Keratinocyte (primary cell): ENCODE data around the gene HELLS.

Source experiments
- EZH2 ChIP-seq: IDR thresholded peaks from one replicate; pipeline ENCODE4 v1.6.1; 2012; ENCODE audit warnings: inconsistent platforms, mild to moderate bottlenecking, low read length, moderate library complexity
- TF ChIP-seq, protein P1 (sequence below), 3 experiments: IDR thresholded peaks in 1 of 3; conservative IDR thresholded peaks in 1 of 3; optimal IDR thresholded peaks in 1 of 3; 2 replicates in 2 of 3; 3 replicates in 1 of 3; pipeline versions ENCODE3 to v1.5.1; 2011; ENCODE audit warnings: low read length in 3 of 3, mild to moderate bottlenecking in 3 of 3, moderate library complexity in 2 of 3, control low read depth in 1 of 3, inconsistent platforms in 1 of 3; ENCODE audit not compliant: insufficient read depth in 2 of 3; ENCODE audit errors: extremely low read depth in 1 of 3

DNA sequence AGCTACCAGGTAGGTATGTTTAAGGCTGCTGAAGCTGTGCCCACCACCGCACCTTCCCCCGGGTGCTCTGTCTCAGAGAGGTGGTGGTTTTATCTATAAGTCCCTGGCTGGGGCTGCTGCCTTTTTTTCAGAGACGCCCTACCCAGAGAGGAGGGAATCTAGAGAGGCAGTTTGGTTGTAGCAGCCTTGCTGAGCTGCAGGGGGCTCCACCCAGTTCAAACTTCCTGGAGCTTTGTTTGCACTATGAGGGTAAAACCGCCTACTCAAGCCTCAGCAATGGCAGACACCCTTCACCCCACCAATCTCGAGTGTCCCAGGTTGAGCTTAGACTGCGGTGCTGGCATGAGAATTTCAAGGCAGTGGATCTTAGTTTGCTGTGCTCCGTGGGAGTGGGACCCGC is 94.3 kb downstream of the HELLS start:
- TF ChIP-seq, protein P1, sequence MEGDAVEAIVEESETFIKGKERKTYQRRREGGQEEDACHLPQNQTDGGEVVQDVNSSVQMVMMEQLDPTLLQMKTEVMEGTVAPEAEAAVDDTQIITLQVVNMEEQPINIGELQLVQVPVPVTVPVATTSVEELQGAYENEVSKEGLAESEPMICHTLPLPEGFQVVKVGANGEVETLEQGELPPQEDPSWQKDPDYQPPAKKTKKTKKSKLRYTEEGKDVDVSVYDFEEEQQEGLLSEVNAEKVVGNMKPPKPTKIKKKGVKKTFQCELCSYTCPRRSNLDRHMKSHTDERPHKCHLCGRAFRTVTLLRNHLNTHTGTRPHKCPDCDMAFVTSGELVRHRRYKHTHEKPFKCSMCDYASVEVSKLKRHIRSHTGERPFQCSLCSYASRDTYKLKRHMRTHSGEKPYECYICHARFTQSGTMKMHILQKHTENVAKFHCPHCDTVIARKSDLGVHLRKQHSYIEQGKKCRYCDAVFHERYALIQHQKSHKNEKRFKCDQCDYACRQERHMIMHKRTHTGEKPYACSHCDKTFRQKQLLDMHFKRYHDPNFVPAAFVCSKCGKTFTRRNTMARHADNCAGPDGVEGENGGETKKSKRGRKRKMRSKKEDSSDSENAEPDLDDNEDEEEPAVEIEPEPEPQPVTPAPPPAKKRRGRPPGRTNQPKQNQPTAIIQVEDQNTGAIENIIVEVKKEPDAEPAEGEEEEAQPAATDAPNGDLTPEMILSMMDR (optimal IDR thresholded peaks at IDR 0.05 in 1 of 3, IDR thresholded peaks at IDR 0.05 in 1 of 3, conservative IDR thresholded peaks at IDR 0.05 in 1 of 3; ENCODE audit: extremely low read depth in 1 of 3, insufficient read depth in 2 of 3, low read length in 3 of 3), result no peak
- TF ChIP-seq EZH2, result no peak
